ENCODE results near the gene POGLUT3. TPM values are rescaled to one million over a fixed set of nuclear protein-coding genes. Genes with fewer than 3 reads are reported as not detected.

The POGLUT3 gene
- polyA plus RNA-seq, 1 donor from 2014 or later: 0.31 TPM

GRCh38 chr11:108527382-108527781 is 29.2 kb upstream of the POGLUT3 start:
- H3K9me2 ChIP-seq (ENCODE audit: insufficient read depth, low read length): no peaks in the 10 kb centered on the region
- H2AFZ ChIP-seq (ENCODE audit: low read depth, low read length): no peak overlapping the region
- no peak overlapping the region for H3K9ac ChIP-seq (ENCODE audit: low read length)
- H3K27me3 ChIP-seq (ENCODE audit: insufficient read depth, low read depth, low read length): no peaks in the 10 kb centered on the region
- H3K36me3 ChIP-seq (ENCODE audit: insufficient read depth, low read length): no peaks in the 10 kb centered on the region
- no peaks in the 10 kb centered on the region for H3K79me2 ChIP-seq (replicated peaks; ENCODE audit: insufficient read depth, low read length)
- no peak overlapping the region for H3K4me3 ChIP-seq (ENCODE audit: low read length)
- no peak for TF ChIP-seq MXI1 (conservative IDR thresholded peaks at IDR 0.05; ENCODE audit: poor library complexity, severe bottlenecking)
- no peak for TF ChIP-seq POLR2AphosphoS5 (IDR thresholded peaks at IDR 0.05)
- no peak for TF ChIP-seq REST (IDR thresholded peaks at IDR 0.05; ENCODE audit: borderline replicate concordance)
- TF ChIP-seq CTCF (IDR thresholded peaks at IDR 0.05; ENCODE audit: poor library complexity, severe bottlenecking): no peak
- TF ChIP-seq EP300 (conservative IDR thresholded peaks at IDR 0.05; ENCODE audit: poor library complexity, severe bottlenecking): no peak
- TF ChIP-seq SMC3 (conservative IDR thresholded peaks at IDR 0.05; ENCODE audit: poor library complexity): no peak
- TF ChIP-seq TAF1 (IDR thresholded peaks at IDR 0.05; ENCODE audit: low read depth): no peak
- no peak for TF ChIP-seq EZH2 (IDR thresholded peaks at IDR 0.05; ENCODE audit: borderline replicate concordance, insufficient read depth, low read length, poor library complexity, severe bottlenecking)
- TF ChIP-seq RAD21 (conservative IDR thresholded peaks at IDR 0.05): no peak
- H4K20me1 ChIP-seq (ENCODE audit: insufficient read depth): no peaks in the 10 kb centered on the region
- H3K4me2 ChIP-seq (ENCODE audit: low read length): no peak overlapping the region
- H3K27ac ChIP-seq (ENCODE audit: low read length): no peak overlapping the region
- no peaks in the 10 kb centered on the region for H3F3A ChIP-seq (ENCODE audit: insufficient read depth, low read length, poor library complexity, severe bottlenecking)
- H3K9me3 ChIP-seq (ENCODE audit: low read length): no peaks in the 10 kb centered on the region

GRCh38 chr11:108525161-108525560 is 27.0 kb upstream of the POGLUT3 start:
- no peaks in the 10 kb centered on the region for H3K27me3 ChIP-seq (ENCODE audit: insufficient read depth, low read depth, low read length)
- no peak overlapping the region for H2AFZ ChIP-seq (ENCODE audit: low read depth, low read length)
- H3K9me2 ChIP-seq (ENCODE audit: insufficient read depth, low read length): no peaks in the 10 kb centered on the region
- H3K4me3 ChIP-seq (ENCODE audit: low read length): no peak overlapping the region
- H3K79me2 ChIP-seq (replicated peaks; ENCODE audit: insufficient read depth, low read length): no peaks in the 10 kb centered on the region
- H4K20me1 ChIP-seq (ENCODE audit: insufficient read depth): no peaks in the 10 kb centered on the region
- no peaks in the 10 kb centered on the region for H3F3A ChIP-seq (ENCODE audit: insufficient read depth, low read length, poor library complexity, severe bottlenecking)
- H3K9me3 ChIP-seq (ENCODE audit: low read length): no peaks in the 10 kb centered on the region
- H3K27ac ChIP-seq (ENCODE audit: low read length): no peak overlapping the region
- no peaks in the 10 kb centered on the region for H3K36me3 ChIP-seq (ENCODE audit: insufficient read depth, low read length)
- no peak overlapping the region for H3K4me2 ChIP-seq (ENCODE audit: low read length)
- TF ChIP-seq CTCF (IDR thresholded peaks at IDR 0.05; ENCODE audit: poor library complexity, severe bottlenecking) (no peak), POLR2AphosphoS5 (IDR thresholded peaks at IDR 0.05) (no peak), SMC3 (conservative IDR thresholded peaks at IDR 0.05; ENCODE audit: poor library complexity) (no peak), MXI1 (conservative IDR thresholded peaks at IDR 0.05; ENCODE audit: poor library complexity, severe bottlenecking) (no peak), REST (IDR thresholded peaks at IDR 0.05; ENCODE audit: borderline replicate concordance) (no peak), RAD21 (conservative IDR thresholded peaks at IDR 0.05) (no peak), EZH2 (IDR thresholded peaks at IDR 0.05; ENCODE audit: borderline replicate concordance, insufficient read depth, low read length, poor library complexity, severe bottlenecking) (no peak), TAF1 (IDR thresholded peaks at IDR 0.05; ENCODE audit: low read depth) (no peak), EP300 (conservative IDR thresholded peaks at IDR 0.05; ENCODE audit: poor library complexity, severe bottlenecking) (no peak)
- no peak overlapping the region for H3K9ac ChIP-seq (ENCODE audit: low read length)

Data from neural cell (in vitro differentiated cells).